OCI-LY7 (cell line): ENCODE results near the gene CNOT6L.

ENCODE experiments used
- EZH2phosphoT487 ChIP-seq: fragments of 200-600 bp; sonication (generic); IDR thresholded peaks from 2 replicates; pipeline ENCODE4 v1.6.1; 2018; ENCODE audit warnings: low read depth, borderline replicate concordance, mild to moderate bottlenecking, mixed run types, antibody characterized with exemption, low read length, moderate library complexity, mixed read lengths
- TF ChIP-seq, protein P1 (sequence below): fragments of 200-600 bp; sonication (generic); conservative IDR thresholded peaks from 2 replicates; pipeline ENCODE4 v1.5.1; 2014; ENCODE audit warnings: mild to moderate bottlenecking, antibody characterized with exemption, low read length, moderate library complexity, mixed read lengths

DNA sequence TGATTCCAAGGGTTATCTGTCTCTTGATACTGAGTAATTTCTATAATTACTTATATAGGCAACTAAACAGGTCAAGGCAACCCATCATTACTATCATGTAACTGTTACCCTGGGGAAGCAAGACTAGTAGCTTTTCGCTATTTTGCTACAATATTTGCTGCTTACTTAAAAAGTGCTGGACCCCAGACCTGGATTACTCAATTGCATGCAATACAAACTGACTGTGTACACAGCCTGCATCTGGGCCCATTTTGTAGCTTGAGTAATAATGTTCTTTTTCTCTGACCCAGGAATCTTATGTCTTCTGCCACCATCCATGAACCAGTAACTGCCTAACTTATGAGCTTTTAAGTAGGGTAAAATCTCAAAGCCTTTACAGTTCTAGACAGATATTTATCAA, 53.4 kb downstream of the CNOT6L start:
- TF ChIP-seq, protein P1, sequence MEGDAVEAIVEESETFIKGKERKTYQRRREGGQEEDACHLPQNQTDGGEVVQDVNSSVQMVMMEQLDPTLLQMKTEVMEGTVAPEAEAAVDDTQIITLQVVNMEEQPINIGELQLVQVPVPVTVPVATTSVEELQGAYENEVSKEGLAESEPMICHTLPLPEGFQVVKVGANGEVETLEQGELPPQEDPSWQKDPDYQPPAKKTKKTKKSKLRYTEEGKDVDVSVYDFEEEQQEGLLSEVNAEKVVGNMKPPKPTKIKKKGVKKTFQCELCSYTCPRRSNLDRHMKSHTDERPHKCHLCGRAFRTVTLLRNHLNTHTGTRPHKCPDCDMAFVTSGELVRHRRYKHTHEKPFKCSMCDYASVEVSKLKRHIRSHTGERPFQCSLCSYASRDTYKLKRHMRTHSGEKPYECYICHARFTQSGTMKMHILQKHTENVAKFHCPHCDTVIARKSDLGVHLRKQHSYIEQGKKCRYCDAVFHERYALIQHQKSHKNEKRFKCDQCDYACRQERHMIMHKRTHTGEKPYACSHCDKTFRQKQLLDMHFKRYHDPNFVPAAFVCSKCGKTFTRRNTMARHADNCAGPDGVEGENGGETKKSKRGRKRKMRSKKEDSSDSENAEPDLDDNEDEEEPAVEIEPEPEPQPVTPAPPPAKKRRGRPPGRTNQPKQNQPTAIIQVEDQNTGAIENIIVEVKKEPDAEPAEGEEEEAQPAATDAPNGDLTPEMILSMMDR: no peak
- no peak for TF ChIP-seq EZH2phosphoT487
